Measurements from ENCODE around the gene KDM3A.
"Not testable (repeated sequence)": the region's sequence is repeated elsewhere in the genome, so short reads cannot be mapped to it uniquely, and the experiment has no call there.

Gene KDM3A

GRCh38 chr2:86484385-86484784 lies 43.2 kb downstream of the KDM3A start:
- DNase-seq, result no peak

GRCh38 chr2:86485103-86485502 lies 43.9 kb downstream of the KDM3A start:
- DNase-seq, result no peak

GRCh38 chr2:86485802-86486201 lies 44.6 kb downstream of the KDM3A start:
- no peak for DNase-seq

GRCh38 chr2:86487062-86487461 lies 45.9 kb downstream of the KDM3A start:
- no peak for DNase-seq

- no peak for DNase-seq
Measured at GRCh38 chr2:86488561-86489250, 47.5 kb downstream of the KDM3A start.

- DNase-seq, result no peak
Measured at GRCh38 chr2:86489542-86489941, 48.4 kb downstream of the KDM3A start.

GRCh38 chr2:86490245-86490644 lies 49.1 kb downstream of the KDM3A start:
- no peak for DNase-seq

GRCh38 chr2:86491088-86491487 lies 49.9 kb downstream of the KDM3A start:
- no peak for DNase-seq

- no peak for DNase-seq
Measured at GRCh38 chr2:86492048-86492453, 50.9 kb downstream of the KDM3A start.

GRCh38 chr2:86496391-86496790 lies 55.2 kb downstream of the KDM3A start:
- not testable (repeated sequence) for DNase-seq

- DNase-seq, result no peak
Measured at GRCh38 chr2:86498468-86499260, 57.5 kb downstream of the KDM3A start.

GRCh38 chr2:86499326-86499725 lies 58.2 kb downstream of the KDM3A start:
- DNase-seq, result no peak

- no peak for DNase-seq
Measured at GRCh38 chr2:86500325-86501083, 59.3 kb downstream of the KDM3A start.

GRCh38 chr2:86507600-86507999 lies 66.4 kb downstream of the KDM3A start:
- DNase-seq, result no peak

GRCh38 chr2:86510436-86510933 lies 69.3 kb downstream of the KDM3A start:
- DNase-seq, result no peak

GRCh38 chr2:86512034-86512433 lies 70.9 kb downstream of the KDM3A start:
- DNase-seq, result no peak

GRCh38 chr2:86512892-86513291 lies 71.7 kb downstream of the KDM3A start:
- no peak for DNase-seq

- DNase-seq, result no peak
Measured at GRCh38 chr2:86513948-86514660, 72.9 kb downstream of the KDM3A start.

GRCh38 chr2:86518481-86518880 lies 77.3 kb downstream of the KDM3A start:
- peak; percentile 44 for DNase-seq

GRCh38 chr2:86519349-86519748 lies 78.2 kb downstream of the KDM3A start:
- DNase-seq, result no peak

- DNase-seq, result no peak
Measured at GRCh38 chr2:86520153-86520552, 79.0 kb downstream of the KDM3A start.

GRCh38 chr2:86521922-86522321 lies 80.8 kb downstream of the KDM3A start:
- DNase-seq, result no peak

- no peak for DNase-seq
Measured at GRCh38 chr2:86522711-86523110, 81.5 kb downstream of the KDM3A start.
